H1 (cell line): ENCODE data around the gene ATP6V1G1.
"Not testable (repeated sequence)": the region's sequence is repeated elsewhere in the genome, so short reads cannot be mapped to it uniquely, and the experiment has no call there.

Experiments used
- ASH2L ChIP-seq: fragments of 200-600, 300-600 bp; sonication (generic); IDR thresholded peaks from one replicate; pipeline ENCODE4 v1.7.1; 2017; ENCODE audit warnings: low read length
- CHD1 ChIP-seq: IDR thresholded peaks from 2 replicates; pipeline ENCODE4 v1.6.1; 2012; ENCODE audit warnings: low read depth, low read length, improper control_type of control experiment
- EGR1 ChIP-seq: IDR thresholded peaks from 2 replicates; pipeline ENCODE4 v1.6.1; 2011; ENCODE audit warnings: low read depth, low read length, borderline replicate concordance
- HDAC6 ChIP-seq: IDR thresholded peaks from one replicate; pipeline ENCODE4 v1.7.1; 2012; ENCODE audit warnings: low read depth, mild to moderate bottlenecking, inconsistent platforms, low read length, moderate library complexity
- KDM1A ChIP-seq: fragments of 200-600, 300-600 bp; sonication (generic); IDR thresholded peaks from 2 replicates; pipeline ENCODE4 v1.7.1; 2016; ENCODE audit warnings: mild to moderate bottlenecking, low read length, borderline replicate concordance
- KDM5A ChIP-seq: fragments of 200-600 bp; IDR thresholded peaks from 2 replicates; pipeline ENCODE4 v1.7.1; 2012; ENCODE audit warnings: mild to moderate bottlenecking, low read length, inconsistent platforms, mixed read lengths
- NRF1 ChIP-seq: IDR thresholded peaks from 2 replicates; pipeline ENCODE4 v1.6.1; 2011; ENCODE audit warnings: mild to moderate bottlenecking, low read depth, low read length, improper control_type of control experiment
- POLR2A ChIP-seq, 2 experiments: IDR thresholded peaks; 1 replicate in 1 of 2; 2 replicates in 1 of 2; pipeline ENCODE4 v1.6.1; 2011; ENCODE audit warnings: low read depth in 2 of 2, low read length in 2 of 2, mild to moderate bottlenecking in 2 of 2; ENCODE audit errors: control extremely low read depth in 1 of 2
- POLR2AphosphoS5 ChIP-seq: IDR thresholded peaks from 2 replicates; pipeline ENCODE4 v1.6.1; 2011; ENCODE audit warnings: low read depth, low read length
- SP1 ChIP-seq: IDR thresholded peaks from 2 replicates; pipeline ENCODE4 v1.6.1; 2011; ENCODE audit warnings: low read depth, low read length
- SUZ12 ChIP-seq: fragments of 200-600 bp; sonication (generic); IDR thresholded peaks from 2 replicates; pipeline ENCODE4 v1.6.1; 2012; ENCODE audit warnings: mild to moderate bottlenecking, inconsistent platforms, low read length, moderate library complexity, mixed read lengths
- TF ChIP-seq, protein P1 (sequence below), 3 experiments: IDR thresholded peaks; 1 replicate in 2 of 3; 2 replicates in 1 of 3; pipeline versions ENCODE4 v1.5.1 to v1.6.1; 2011; ENCODE audit warnings: low read length in 3 of 3, mild to moderate bottlenecking in 3 of 3, inconsistent platforms in 2 of 3, low read depth in 1 of 3, moderate library complexity in 1 of 3; ENCODE audit not compliant: insufficient read depth in 1 of 3; ENCODE audit errors: control extremely low read depth in 1 of 3

GRCh38 chr9:114576779-114577178 is 10.8 kb upstream of the ATP6V1G1 start:
- not testable (repeated sequence) for TF ChIP-seq POLR2AphosphoS5; KDM1A; NRF1; CHD1; SUZ12; EGR1; SP1; POLR2A (IDR thresholded peaks at IDR 0.05; ENCODE audit: control extremely low read depth in 1 of 2, low read depth in 2 of 2, low read length in 2 of 2); KDM5A; HDAC6; ASH2L
- TF ChIP-seq, protein P1, sequence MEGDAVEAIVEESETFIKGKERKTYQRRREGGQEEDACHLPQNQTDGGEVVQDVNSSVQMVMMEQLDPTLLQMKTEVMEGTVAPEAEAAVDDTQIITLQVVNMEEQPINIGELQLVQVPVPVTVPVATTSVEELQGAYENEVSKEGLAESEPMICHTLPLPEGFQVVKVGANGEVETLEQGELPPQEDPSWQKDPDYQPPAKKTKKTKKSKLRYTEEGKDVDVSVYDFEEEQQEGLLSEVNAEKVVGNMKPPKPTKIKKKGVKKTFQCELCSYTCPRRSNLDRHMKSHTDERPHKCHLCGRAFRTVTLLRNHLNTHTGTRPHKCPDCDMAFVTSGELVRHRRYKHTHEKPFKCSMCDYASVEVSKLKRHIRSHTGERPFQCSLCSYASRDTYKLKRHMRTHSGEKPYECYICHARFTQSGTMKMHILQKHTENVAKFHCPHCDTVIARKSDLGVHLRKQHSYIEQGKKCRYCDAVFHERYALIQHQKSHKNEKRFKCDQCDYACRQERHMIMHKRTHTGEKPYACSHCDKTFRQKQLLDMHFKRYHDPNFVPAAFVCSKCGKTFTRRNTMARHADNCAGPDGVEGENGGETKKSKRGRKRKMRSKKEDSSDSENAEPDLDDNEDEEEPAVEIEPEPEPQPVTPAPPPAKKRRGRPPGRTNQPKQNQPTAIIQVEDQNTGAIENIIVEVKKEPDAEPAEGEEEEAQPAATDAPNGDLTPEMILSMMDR (IDR thresholded peaks at IDR 0.05; ENCODE audit: control extremely low read depth in 1 of 3, insufficient read depth in 1 of 3, low read depth in 1 of 3, low read length in 3 of 3), result not testable (repeated sequence)
